Peyer's patch (tissue), 4 donors: ENCODE results near the gene RCN1.

Experiments used
- POLR2A ChIP-seq, 2 donors: fragments of 450-650 bp; IDR thresholded peaks; one replicate each; pipeline ENCODE4 v1.5.1; 2017; ENCODE audit warnings: antibody characterized with exemption in 2 of 2, mild to moderate bottlenecking in 2 of 2, moderate library complexity in 2 of 2
- TF ChIP-seq, protein P1 (sequence below), 6 experiments: fragments of 450-650 bp in 4 of 6; fragments of 200-600 bp in 2 of 6; sonication (generic) in 1 of 6; IDR thresholded peaks; one replicate each; pipeline ENCODE4 v1.5.1; 2017 to 2019; ENCODE audit warnings: antibody characterized with exemption in 6 of 6, mild to moderate bottlenecking in 3 of 6, moderate library complexity in 1 of 6

DNA sequence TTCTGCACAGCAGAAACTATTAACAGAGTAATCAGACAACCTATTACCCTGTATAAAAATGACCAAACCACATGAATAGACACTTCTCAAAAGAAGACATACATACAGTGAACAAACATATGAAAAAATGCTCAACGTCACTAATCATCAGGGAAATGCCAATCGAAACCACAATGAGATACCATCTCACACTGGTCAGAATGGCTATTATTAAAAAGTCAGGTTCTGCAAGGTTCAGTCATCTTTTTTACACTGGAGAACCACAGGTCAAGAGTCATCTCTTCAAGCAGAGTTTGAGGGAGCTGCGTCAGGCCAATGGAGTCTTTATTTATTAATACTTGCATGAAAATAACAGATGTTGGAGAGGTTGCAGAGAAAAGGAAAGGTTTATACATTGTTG, 40.4 kb downstream of the RCN1 start:
- TF ChIP-seq, protein P1, sequence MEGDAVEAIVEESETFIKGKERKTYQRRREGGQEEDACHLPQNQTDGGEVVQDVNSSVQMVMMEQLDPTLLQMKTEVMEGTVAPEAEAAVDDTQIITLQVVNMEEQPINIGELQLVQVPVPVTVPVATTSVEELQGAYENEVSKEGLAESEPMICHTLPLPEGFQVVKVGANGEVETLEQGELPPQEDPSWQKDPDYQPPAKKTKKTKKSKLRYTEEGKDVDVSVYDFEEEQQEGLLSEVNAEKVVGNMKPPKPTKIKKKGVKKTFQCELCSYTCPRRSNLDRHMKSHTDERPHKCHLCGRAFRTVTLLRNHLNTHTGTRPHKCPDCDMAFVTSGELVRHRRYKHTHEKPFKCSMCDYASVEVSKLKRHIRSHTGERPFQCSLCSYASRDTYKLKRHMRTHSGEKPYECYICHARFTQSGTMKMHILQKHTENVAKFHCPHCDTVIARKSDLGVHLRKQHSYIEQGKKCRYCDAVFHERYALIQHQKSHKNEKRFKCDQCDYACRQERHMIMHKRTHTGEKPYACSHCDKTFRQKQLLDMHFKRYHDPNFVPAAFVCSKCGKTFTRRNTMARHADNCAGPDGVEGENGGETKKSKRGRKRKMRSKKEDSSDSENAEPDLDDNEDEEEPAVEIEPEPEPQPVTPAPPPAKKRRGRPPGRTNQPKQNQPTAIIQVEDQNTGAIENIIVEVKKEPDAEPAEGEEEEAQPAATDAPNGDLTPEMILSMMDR (IDR thresholded peaks at IDR 0.05): no peak
- no peak for TF ChIP-seq POLR2A (IDR thresholded peaks at IDR 0.05)
